ENCODE measurements around the gene SLC39A11. TPM values are rescaled to one million over a fixed set of nuclear protein-coding genes. Genes with fewer than 3 reads are reported as not detected.
"Not testable (repeated sequence)": the region's sequence is repeated elsewhere in the genome, so short reads cannot be mapped to it uniquely, and the experiment has no call there.

SLC39A11 gene
- polyA plus RNA-seq, 10 donors, result 8.2 to 10.9 (median 9.6) TPM

DNA sequence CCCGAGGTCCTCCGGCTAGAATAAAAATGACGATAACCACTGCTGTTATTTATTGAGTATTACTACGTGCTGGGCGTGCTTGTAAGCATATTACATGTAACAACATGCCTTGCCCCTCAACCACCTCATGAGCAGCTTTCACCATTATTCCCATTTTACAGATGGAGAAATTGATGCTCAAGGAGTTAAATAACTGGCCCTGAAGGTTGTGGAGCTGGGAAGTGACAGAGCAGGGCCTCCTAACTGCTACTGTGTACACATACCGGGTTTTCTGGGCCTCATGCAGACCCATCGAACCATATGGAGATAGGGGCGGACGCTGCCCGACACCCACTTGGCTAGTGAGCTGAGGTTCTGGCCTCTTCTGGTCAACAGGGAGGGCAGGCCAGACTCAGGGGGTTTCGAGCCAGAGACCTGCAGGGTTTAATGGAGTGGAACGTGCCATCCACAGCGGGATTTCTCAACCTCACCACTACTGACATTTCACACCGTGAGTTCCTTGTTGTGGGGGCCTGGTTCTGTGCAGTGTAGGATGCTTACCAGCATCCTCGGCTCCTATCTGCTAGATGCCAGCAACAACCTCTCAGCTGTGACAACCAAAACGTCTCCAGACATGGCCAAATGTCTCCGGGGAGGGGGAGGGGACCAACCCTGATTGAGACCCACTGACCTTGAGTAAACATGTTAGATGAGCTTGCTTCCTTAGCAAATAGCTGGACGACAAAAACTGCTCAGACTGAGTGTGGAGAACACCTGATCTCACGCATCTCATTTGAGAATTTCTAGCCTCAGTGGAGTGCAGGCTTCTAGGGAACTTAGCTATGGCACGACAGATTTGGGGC, 432.0 kb downstream of the SLC39A11 start:
- no peak for DNase-seq

- no peak for DNase-seq
These were observed 432.7 kb downstream of the SLC39A11 start for GRCh38 chr17:72659811-72660210.

GRCh38 chr17:72658675-72659074, 433.8 kb downstream of the SLC39A11 start:
- DNase-seq, result no peak

GRCh38 chr17:72657467-72658317, 434.8 kb downstream of the SLC39A11 start:
- no peak for DNase-seq

- no peak for DNase-seq
These were observed 436.2 kb downstream of the SLC39A11 start for GRCh38 chr17:72656130-72656763.

DNA sequence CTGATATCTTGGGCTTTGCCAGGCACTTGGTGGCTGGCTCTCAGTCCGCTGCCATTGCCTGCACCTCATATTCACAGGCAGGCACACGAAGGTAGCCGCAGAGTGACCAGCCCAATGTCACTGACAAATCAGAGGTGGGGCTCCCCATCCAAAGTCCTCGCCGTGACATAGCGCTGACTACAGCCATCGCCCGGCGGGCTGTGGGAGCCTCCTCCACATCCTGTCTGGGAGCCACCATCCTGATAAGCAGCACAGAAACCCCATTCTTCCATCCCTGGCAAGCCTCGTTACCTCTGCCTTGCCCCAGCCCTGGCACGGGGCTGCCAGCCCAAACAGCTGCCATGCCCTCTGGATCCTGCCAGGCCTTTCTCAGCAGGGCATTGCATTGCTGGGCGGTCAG, 437.8 kb downstream of the SLC39A11 start:
- DNase-seq, result no peak

- no peak for DNase-seq
These were observed 440.5 kb downstream of the SLC39A11 start for GRCh38 chr17:72651988-72652387.

- no peak for DNase-seq
These were observed 443.8 kb downstream of the SLC39A11 start for GRCh38 chr17:72648702-72649101.

GRCh38 chr17:72646176-72646575, 446.3 kb downstream of the SLC39A11 start:
- no peak for DNase-seq

- no peak for DNase-seq
These were observed 448.0 kb downstream of the SLC39A11 start for GRCh38 chr17:72644492-72644891.

DNA sequence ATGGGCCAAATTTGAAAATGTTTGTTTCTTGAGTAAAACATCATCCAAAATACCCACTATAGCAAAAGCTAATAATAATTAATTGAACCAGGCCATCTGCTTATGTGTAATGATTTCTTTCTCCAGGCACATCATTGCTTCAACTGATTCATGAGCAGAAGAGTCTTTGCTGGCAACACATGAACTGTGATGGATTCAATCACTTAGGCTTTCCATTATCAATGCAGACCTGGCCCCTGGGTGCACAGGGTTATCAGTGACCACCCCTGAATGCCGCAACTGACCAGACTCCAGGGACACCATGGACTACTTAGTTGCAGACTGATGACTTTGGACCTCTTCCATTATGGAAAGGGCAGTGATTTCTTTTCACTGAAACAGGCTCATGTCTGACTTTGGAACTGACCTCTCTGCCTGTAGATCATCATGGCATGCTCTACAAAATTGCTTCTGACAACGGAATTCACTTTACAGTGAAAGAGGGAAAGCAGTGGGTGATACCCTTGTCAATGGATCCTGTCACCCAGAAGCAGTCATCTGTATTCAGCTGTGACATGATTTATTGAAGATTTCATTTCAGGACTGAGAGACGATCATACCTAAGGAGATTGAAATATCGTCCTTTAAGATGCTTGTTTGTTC, 448.8 kb downstream of the SLC39A11 start:
- no peak for DNase-seq

DNA sequence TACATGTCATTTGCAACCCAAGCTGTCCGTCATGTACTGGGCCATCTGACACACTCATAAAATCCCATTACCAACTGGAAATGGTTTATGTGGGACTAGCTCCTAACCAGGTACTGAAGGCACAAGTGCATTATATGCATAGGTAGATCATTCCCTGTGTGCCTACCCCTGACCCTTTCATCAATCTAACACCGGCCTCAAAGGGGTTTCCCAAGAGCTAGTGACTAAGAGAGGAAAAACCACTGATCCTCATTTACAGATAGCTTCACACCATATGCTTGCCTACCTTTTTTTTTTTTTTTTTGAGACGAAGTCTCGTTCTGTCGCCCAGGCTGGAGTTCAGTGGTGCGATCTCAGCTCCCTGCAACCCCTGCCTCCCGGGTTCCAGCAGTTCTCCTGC, 449.8 kb downstream of the SLC39A11 start:
- no peak for DNase-seq

- DNase-seq, result no peak
These were observed 451.9 kb downstream of the SLC39A11 start for GRCh38 chr17:72640415-72641165.

DNA sequence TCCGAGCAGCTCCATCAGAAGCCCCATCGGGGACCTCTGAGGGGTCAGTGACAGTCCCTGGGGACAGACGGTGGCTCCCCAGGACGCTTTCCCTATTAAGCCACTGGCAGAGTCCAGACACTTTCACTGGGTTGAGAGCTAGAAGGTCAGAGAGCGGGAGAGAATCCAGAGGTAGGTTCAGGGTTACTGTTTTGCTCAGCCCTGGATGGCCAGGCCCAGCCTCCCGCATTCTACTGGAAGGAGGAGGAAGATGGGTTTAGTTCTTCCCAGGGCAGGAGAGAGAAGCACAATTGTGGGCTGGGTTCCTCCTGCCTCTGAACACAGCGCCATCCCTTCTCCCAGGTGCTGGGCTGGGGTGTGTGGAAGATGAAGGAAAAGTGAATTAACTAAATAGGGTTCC, 452.8 kb downstream of the SLC39A11 start:
- no peak for DNase-seq

DNA sequence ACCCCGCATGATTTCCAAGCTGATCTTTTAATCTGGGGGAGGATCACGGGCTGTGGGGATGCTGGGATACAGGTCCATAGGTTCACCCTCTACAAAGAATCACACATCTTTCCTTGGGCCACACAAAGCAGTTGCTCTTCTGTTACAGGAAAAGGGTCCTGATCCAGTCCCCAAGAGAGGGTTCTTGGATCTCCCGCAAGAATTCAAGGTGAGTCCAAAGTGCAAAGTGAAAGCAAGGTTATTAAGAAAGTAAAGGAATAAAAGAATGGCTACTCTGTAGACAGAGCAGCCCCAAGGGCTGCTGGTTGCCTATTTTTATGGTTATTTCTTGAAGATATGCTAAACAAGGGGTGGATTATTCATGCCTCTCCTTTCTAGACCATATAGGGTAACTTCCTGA, 453.6 kb downstream of the SLC39A11 start:
- not testable (repeated sequence) for DNase-seq

DNA sequence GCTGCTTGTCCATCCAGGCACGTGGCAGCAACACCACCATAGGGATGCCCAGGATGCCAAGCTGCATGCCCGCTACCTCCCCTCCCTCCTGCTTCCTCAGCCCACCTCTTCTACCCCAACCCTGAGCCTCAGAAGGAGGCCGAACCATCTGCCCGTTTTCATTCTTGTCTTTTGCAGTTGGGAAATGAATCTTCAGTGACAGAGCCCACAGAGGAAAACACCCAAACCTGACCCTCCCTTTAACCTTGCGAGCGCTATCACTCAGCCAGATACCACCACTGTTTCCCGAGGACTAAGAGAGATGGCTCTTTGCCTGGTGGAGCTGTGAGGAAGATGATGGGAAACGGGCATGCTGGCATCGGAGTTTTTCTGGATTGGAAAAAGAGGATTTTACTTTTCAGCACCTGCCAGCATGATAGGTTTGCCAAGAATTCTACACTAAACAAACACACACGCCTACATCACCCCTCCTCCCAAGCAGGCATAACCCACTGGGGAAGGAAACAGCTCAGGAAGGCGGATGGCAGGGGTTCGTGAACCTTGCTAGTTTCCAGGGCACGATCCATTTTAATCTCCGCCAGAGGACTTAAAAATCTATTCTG, 457.4 kb downstream of the SLC39A11 start:
- DNase-seq, result no peak

DNA sequence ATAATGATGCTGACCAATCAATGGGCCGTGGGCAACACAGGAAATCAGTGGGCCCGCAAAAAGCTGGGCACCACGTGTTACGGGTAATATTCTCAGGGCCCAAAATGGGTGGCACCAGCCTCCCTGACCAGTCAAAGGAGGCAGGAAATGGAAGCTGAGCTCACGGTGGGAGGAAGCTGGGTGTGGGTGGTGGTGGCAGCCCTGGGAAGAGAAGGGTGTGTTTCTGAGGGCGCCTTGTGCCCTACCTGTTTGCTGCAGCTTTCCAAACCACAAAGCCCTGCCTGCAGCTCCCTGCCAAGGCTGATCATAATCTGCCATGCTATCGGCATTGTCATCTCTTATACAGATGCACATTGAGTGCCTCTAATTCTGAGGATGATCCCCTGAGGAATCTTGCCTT, 457.9 kb downstream of the SLC39A11 start:
- no peak for DNase-seq

DNA sequence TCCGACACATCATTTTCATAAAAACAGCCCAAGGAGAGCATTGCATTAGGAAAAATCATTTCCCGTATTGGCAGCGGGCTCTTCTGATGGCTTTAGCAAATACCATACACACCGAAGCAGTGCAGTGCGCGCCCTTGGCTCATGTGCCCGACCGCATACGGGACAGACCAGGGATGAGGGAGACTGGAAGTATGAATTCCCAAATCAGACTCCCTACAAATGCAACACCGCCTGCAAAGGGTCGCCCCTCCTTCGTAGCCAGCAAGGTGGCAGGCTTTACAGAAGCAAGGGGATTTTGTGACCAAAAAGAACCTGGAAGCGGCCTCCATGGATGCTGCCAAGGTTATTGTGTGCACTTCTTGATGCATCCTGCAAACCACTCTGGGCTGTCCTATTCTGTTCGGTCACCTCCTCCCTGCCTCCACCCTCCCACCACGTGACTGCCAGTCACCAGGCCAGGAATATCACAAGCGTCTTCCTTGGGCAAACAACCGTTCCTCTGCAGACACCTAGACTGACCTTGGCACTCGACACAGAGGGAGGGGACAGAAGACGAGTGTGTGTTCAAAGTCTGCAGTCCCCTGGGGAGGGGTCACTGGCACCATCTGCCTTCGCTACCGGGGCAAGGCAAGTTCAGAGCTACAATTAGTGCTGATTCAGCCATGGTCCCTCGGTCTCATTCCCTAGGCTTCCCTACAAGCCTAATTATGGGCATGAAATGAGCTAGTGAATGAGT, 460.4 kb downstream of the SLC39A11 start:
- peak in 2 of 3 donors; percentile 10 to 47 for DNase-seq

- DNase-seq, result peak in 1 of 3 donors; percentile 22
These were observed 460.9 kb downstream of the SLC39A11 start for GRCh38 chr17:72631568-72631948.

GRCh38 chr17:72624652-72625051, 467.8 kb downstream of the SLC39A11 start:
- no peak for DNase-seq

All from muscle of back (tissue), 11 donors.